ENCODE data around the gene WDR4. TPM values are rescaled to one million over a fixed set of nuclear protein-coding genes. Genes with fewer than 3 reads are reported as not detected.
A peak's percentile ranks its signal among the peaks of the same experiment; 100 is the strongest.

WDR4 gene
- total and polyA plus RNA-seq, 9 of the 15 experiments (the other 6 are each of a cell fraction or from before 2014, with no cell fraction given): 5.4 to 95.4 (median 32.1) TPM

GRCh38 chr21:42878993-42879787 lies at the start of gene WDR4 (continued):
- TF ChIP-seq, protein P1, sequence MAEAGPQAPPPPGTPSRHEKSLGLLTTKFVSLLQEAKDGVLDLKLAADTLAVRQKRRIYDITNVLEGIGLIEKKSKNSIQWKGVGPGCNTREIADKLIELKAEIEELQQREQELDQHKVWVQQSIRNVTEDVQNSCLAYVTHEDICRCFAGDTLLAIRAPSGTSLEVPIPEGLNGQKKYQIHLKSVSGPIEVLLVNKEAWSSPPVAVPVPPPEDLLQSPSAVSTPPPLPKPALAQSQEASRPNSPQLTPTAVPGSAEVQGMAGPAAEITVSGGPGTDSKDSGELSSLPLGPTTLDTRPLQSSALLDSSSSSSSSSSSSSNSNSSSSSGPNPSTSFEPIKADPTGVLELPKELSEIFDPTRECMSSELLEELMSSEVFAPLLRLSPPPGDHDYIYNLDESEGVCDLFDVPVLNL (CRISPR knock-in tag; IDR thresholded peaks at IDR 0.05; ENCODE audit: low read depth): 0 out of 2 replicates have a peak, but pooled peaks have one; percentile 10
- TF ChIP-seq RB1 (IDR thresholded peaks at IDR 0.05; ENCODE audit: low read depth): peak; percentile 79
- TF ChIP-seq COPS2 (conservative IDR thresholded peaks at IDR 0.05): no peak
- TF ChIP-seq NFXL1 (CRISPR knock-in tag; IDR thresholded peaks at IDR 0.05): no peak
- TF ChIP-seq, protein P2, sequence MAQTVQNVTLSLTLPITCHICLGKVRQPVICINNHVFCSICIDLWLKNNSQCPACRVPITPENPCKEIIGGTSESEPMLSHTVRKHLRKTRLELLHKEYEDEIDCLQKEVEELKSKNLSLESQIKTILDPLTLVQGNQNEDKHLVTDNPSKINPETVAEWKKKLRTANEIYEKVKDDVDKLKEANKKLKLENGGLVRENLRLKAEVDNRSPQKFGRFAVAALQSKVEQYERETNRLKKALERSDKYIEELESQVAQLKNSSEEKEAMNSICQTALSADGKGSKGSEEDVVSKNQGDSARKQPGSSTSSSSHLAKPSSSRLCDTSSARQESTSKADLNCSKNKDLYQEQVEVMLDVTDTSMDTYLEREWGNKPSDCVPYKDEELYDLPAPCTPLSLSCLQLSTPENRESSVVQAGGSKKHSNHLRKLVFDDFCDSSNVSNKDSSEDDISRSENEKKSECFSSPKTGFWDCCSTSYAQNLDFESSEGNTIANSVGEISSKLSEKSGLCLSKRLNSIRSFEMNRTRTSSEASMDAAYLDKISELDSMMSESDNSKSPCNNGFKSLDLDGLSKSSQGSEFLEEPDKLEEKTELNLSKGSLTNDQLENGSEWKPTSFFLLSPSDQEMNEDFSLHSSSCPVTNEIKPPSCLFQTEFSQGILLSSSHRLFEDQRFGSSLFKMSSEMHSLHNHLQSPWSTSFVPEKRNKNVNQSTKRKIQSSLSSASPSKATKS (CRISPR knock-in tag; IDR thresholded peaks at IDR 0.05): no peak
- peak; percentile 67 for TF ChIP-seq BHLHE40 (IDR thresholded peaks at IDR 0.05; ENCODE audit: low read length)
- no peak for TF ChIP-seq MCM2 (IDR thresholded peaks at IDR 0.05; ENCODE audit: low read depth)
- TF ChIP-seq KAT7 (CRISPR knock-in tag; IDR thresholded peaks at IDR 0.05; ENCODE audit: borderline replicate concordance): no peak; the same call in 1 of the 2 replicates
- TF ChIP-seq, protein P3, sequence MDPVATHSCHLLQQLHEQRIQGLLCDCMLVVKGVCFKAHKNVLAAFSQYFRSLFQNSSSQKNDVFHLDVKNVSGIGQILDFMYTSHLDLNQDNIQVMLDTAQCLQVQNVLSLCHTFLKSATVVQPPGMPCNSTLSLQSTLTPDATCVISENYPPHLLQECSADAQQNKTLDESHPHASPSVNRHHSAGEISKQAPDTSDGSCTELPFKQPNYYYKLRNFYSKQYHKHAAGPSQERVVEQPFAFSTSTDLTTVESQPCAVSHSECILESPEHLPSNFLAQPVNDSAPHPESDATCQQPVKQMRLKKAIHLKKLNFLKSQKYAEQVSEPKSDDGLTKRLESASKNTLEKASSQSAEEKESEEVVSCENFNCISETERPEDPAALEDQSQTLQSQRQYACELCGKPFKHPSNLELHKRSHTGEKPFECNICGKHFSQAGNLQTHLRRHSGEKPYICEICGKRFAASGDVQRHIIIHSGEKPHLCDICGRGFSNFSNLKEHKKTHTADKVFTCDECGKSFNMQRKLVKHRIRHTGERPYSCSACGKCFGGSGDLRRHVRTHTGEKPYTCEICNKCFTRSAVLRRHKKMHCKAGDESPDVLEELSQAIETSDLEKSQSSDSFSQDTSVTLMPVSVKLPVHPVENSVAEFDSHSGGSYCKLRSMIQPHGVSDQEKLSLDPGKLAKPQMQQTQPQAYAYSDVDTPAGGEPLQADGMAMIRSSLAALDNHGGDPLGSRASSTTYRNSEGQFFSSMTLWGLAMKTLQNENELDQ (CRISPR knock-in tag; IDR thresholded peaks at IDR 0.05; ENCODE audit: borderline replicate concordance): 0 out of 2 replicates have a peak, but pooled peaks have one; percentile 52
- TF ChIP-seq KLF13 (tag; IDR thresholded peaks at IDR 0.05; ENCODE audit: borderline replicate concordance, low read depth): no peak
- TF ChIP-seq CREB1 (IDR thresholded peaks at IDR 0.05): peak; percentile 100
- peak; percentile 100 for TF ChIP-seq CREB1 (CRISPR knock-in tag; IDR thresholded peaks at IDR 0.05)
- TF ChIP-seq MIER1 (IDR thresholded peaks at IDR 0.05; ENCODE audit: low read depth): no peak
- TF ChIP-seq SMAD3 (CRISPR knock-in tag; conservative IDR thresholded peaks at IDR 0.05): no peak
- no peak for TF ChIP-seq NCOA2 (IDR thresholded peaks at IDR 0.05; ENCODE audit: partially characterized antibody in 2 of 2)
- TF ChIP-seq RNF2 (IDR thresholded peaks at IDR 0.05): peak; percentile 40; the same call in 1 of the 2 replicates
- TF ChIP-seq HLTF (IDR thresholded peaks at IDR 0.05): peak; percentile 77
- TF ChIP-seq ZNF274 (IDR thresholded peaks at IDR 0.05; ENCODE audit: borderline replicate concordance, low read depth, low read length): no peak
- peak; percentile 97 for TF ChIP-seq MEIS2 (IDR thresholded peaks at IDR 0.05; ENCODE audit: partially characterized antibody)
- TF ChIP-seq TFAM (CRISPR knock-in tag; conservative IDR thresholded peaks at IDR 0.05): no peak
- peak; percentile 97; the same call in 1 of the 2 replicates for TF ChIP-seq RBM14 (IDR thresholded peaks at IDR 0.05; ENCODE audit: borderline replicate concordance, insufficient read depth, low read depth, low read length)
- no peak for TF ChIP-seq DDX20 (tag; IDR thresholded peaks at IDR 0.05; ENCODE audit: low read depth)
